Thyroid gland (tissue), 4 donors: ENCODE results near the gene HTR4. TPM values are rescaled to one million over a fixed set of nuclear protein-coding genes. Genes with fewer than 3 reads are reported as not detected.
"Not testable (repeated sequence)": the region's sequence is repeated elsewhere in the genome, so short reads cannot be mapped to it uniquely, and the experiment has no call there.

Source experiments
- DNase-seq, 2 donors: peaks; one replicate each; pipeline ENCODE4 v3.0.0-alpha.2; 2019
- H3K27ac ChIP-seq, 3 donors: fragments of 200-600 bp; sonication (generic); 1 replicate in 2 of 3; 2 replicates in 1 of 3; pipeline ENCODE4 v1.5.1; 2016 to 2019; ENCODE audit warnings: mild to moderate bottlenecking in 1 of 3, moderate library complexity in 1 of 3
- H3K27me3 ChIP-seq: fragments of 200-600 bp; sonication (generic); one replicate; pipeline ENCODE4 v1.5.1; 2019
- H3K36me3 ChIP-seq, 2 donors: fragments of 200-600 bp; sonication (generic); one replicate each; pipeline ENCODE4 v1.5.1; 2016 to 2019
- H3K4me1 ChIP-seq, 2 donors: fragments of 200-600 bp; sonication (generic); one replicate each; pipeline ENCODE4 v1.5.1; 2017 to 2019
- H3K4me3 ChIP-seq, 3 donors: fragments of 200-600 bp; sonication (generic); replicated peaks in 1 of 3; 1 replicate in 2 of 3; 2 replicates in 1 of 3; pipeline ENCODE4 v1.5.1; 2016; ENCODE audit warnings: mild to moderate bottlenecking in 1 of 3
- H3K9me3 ChIP-seq: fragments of 200-600 bp; sonication (generic); one replicate; pipeline ENCODE4 v1.5.1; 2017
- POLR2A ChIP-seq, 2 donors: fragments of 450-650 bp; IDR thresholded peaks; one replicate each; pipeline ENCODE4 v1.6.1; 2017; ENCODE audit warnings: antibody characterized with exemption in 2 of 2, mild to moderate bottlenecking in 2 of 2, moderate library complexity in 1 of 2
- WGBS, 2 donors: methylation state at CpG; one replicate each; pipeline ENCODE4 v1.1.5; 2017; 5-methylcytosine and 5-hydroxymethylcytosine counted together
- intact Hi-C: fragments of 100-400 bp; cut with DNase I; formaldehyde crosslinking; loops from one replicate; pipeline ENCODE4 v1.15.1; 2023
- total RNA-seq, 4 donors: library from RNA; depleted of rRNA; stranded (reverse); fragments of >200 nt; gene quantifications; one replicate each; pipeline ENCODE4 v1.2.3, GENCODE V29; 2016
- TF ChIP-seq, protein P1 (sequence below), 6 experiments: fragments of 200-600 bp in 3 of 6; fragments of 450-650 bp in 3 of 6; sonication (generic) in 3 of 6; IDR thresholded peaks; one replicate each; pipeline ENCODE4 v1.5.1; 2016 to 2019; ENCODE audit warnings: antibody characterized with exemption in 6 of 6, mild to moderate bottlenecking in 2 of 6, inconsistent platforms in 1 of 6, moderate library complexity in 1 of 6

The HTR4 gene
- total RNA-seq, 4 donors from 2014 or later: not detected

DNA sequence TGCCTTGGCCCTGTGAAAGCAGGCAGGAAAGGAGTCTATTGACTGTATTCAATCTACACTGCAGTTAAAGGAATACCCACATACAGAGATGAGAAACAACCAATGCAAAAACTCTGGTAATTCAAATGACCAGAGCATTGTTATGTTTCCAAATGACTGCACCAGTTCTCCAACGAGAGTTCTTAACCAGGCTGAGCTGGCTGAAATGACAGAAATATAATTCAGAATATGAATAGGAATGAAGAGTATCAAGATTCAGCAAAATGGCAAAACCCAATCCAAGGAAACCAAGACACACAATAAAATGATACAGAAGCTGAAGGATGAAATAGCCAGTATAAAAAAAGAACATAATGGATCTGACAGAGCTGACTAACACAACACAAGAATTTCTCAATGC is 119.1 kb downstream of the HTR4 start:
- DNase-seq: no peak
- Histone ChIP-seq H3K36me3 (no peaks in the 10 kb centered on the region), H3K27me3 (no peaks in the 10 kb centered on the region), H3K9me3 (no peaks in the 10 kb centered on the region), H3K4me3 (no peak overlapping the region), H3K4me1 (no peaks in the 10 kb centered on the region), H3K27ac (no peak overlapping the region)
- TF ChIP-seq POLR2A (IDR thresholded peaks at IDR 0.05): no peak
- TF ChIP-seq, protein P1, sequence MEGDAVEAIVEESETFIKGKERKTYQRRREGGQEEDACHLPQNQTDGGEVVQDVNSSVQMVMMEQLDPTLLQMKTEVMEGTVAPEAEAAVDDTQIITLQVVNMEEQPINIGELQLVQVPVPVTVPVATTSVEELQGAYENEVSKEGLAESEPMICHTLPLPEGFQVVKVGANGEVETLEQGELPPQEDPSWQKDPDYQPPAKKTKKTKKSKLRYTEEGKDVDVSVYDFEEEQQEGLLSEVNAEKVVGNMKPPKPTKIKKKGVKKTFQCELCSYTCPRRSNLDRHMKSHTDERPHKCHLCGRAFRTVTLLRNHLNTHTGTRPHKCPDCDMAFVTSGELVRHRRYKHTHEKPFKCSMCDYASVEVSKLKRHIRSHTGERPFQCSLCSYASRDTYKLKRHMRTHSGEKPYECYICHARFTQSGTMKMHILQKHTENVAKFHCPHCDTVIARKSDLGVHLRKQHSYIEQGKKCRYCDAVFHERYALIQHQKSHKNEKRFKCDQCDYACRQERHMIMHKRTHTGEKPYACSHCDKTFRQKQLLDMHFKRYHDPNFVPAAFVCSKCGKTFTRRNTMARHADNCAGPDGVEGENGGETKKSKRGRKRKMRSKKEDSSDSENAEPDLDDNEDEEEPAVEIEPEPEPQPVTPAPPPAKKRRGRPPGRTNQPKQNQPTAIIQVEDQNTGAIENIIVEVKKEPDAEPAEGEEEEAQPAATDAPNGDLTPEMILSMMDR (IDR thresholded peaks at IDR 0.05): no peak
- 59% methylated on average over 1 of the region's 1 CpG for WGBS, 2 donors
- intact Hi-C loops: no loop called here

DNA sequence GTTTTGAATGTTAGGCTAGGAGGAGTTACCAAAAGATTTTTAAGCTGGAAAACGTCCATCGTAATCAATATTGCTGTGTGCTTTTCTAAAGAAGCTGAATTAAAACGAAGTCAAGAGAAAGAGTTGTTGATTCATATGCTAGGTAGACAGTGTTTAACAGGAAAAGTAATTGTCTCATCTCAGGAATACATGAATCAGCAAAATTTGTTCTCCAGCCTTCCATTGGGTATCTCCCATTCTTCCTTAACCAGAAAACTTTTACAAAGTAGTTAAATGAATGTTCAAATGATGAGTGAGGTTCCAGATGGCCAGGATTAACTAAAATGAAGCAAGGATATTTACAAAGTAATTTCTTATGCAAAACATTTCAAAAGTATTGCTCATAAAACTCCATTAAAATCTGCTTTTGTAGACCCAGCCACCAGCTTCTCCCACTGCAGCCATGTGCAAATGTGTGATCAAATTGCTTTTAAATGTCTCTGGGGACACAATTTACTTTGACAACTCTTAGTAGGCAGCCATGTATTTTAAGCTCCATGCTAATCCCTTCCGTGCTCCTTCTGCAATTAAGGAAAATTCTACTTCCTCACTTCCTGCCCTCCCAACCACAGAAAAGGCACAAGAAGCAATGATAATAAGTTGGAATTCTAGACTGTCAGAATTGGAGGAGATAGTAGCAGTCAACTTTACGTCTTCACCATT is 121.2 kb downstream of the HTR4 start:
- no peaks in the 10 kb centered on the region for H3K36me3 ChIP-seq
- no peak overlapping the region for H3K27ac ChIP-seq
- DNase-seq: no peak
- 65 to 72% methylated on average over 5 of the region's 5 CpGs for WGBS, 2 donors
- H3K9me3 ChIP-seq: no peaks in the 10 kb centered on the region
- intact Hi-C loops: no loop called here
- H3K4me1 ChIP-seq: no peaks in the 10 kb centered on the region
- H3K4me3 ChIP-seq: no peak overlapping the region
- no peak for TF ChIP-seq POLR2A (IDR thresholded peaks at IDR 0.05)
- TF ChIP-seq, protein P1 (IDR thresholded peaks at IDR 0.05): no peak
- H3K27me3 ChIP-seq: no peaks in the 10 kb centered on the region

DNA sequence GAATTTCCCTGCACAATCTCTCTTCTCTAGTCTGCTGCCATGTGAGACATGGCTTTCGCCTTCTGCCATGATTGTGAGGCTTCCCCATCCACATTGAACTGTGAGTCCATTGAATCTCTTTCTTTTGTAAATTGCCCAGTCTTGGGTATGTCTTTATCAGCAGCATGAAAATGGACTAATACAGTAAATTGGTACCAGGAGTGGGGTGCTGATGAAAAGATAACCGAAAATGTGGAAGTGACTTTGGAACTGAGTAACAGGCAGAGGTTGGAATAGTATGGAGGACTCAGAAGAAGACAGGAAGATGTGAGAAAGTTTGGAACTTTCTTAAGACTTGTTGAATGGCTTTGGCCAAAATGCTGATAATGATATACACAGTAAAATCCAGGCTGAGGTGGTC is 124.9 kb downstream of the HTR4 start:
- H3K27ac ChIP-seq, H3K4me3 ChIP-seq, H3K36me3 ChIP-seq, H3K27me3 ChIP-seq, DNase-seq, H3K4me1 ChIP-seq, H3K9me3 ChIP-seq, intact Hi-C loops: not testable (repeated sequence)
- WGBS, 2 donors: 92 to 94% methylated on average over 2 of the region's 2 CpGs

DNA sequence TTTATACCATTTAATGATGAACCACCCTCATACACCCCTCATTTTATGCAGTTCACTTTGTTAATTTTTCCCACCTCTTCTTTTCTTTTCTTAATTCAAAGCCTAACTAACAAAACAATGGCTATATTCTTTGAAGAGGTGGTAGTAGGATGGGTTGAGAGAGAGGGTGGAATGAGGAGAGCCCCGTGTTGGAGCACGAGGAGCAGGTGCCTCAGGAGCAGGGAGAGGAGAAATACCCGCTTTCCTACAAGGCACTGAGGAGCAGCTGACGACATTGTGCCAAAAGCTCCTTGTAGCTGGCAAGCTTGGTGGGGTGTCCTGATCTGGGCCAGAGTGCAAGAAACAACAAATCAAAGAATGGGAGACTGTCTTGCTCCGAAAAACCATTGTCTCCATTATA is 129.6 kb downstream of the HTR4 start:
- Histone ChIP-seq H3K36me3 (no peaks in the 10 kb centered on the region), H3K27ac (no peak overlapping the region), H3K4me3 (no peak overlapping the region), H3K27me3 (no peaks in the 10 kb centered on the region), H3K4me1 (no peaks in the 10 kb centered on the region), H3K9me3 (no peaks in the 10 kb centered on the region)
- WGBS, 2 donors: 75 to 82% methylated on average over 5 of the region's 5 CpGs
- DNase-seq: no peak
- TF ChIP-seq, protein P1 (IDR thresholded peaks at IDR 0.05): no peak
- TF ChIP-seq POLR2A (IDR thresholded peaks at IDR 0.05): no peak
- intact Hi-C loops: no loop called here

DNA sequence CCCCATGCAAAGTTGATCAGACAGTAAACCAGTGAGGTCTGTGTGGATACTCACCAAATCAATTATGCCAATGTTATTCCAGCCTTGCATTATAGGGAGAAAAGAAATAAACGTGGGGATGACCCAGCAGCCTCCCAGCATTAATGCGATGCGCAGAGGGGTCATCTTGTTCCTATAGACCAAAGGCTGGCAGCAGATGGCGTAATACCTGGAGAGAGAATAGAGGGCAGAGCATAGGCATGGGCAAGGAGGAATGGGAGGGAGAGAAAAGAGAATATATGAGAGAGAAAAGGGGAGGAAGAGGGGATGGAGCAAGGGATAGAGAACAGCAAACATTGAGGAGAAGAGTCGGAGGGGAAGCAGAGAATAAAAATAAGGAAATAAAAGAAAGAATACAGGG is 131.2 kb downstream of the HTR4 start:
- Histone ChIP-seq H3K4me3 (no peak overlapping the region), H3K27me3 (no peaks in the 10 kb centered on the region), H3K9me3 (no peaks in the 10 kb centered on the region), H3K27ac (no peak overlapping the region), H3K4me1 (no peaks in the 10 kb centered on the region), H3K36me3 (no peaks in the 10 kb centered on the region)
- intact Hi-C loops: no loop called here
- DNase-seq: no peak
- TF ChIP-seq POLR2A (IDR thresholded peaks at IDR 0.05): no peak
- TF ChIP-seq, protein P1 (IDR thresholded peaks at IDR 0.05): no peak
- 61 to 66% methylated on average over 5 of the region's 5 CpGs for WGBS, 2 donors
